Neuronal stem cell (in vitro differentiated cells): ENCODE measurements around the gene DHX57.
A peak's percentile ranks its signal among the peaks of the same experiment; 100 is the strongest.

Experiments
- DNase-seq: peaks from one replicate; pipeline ENCODE4 v3.0.0-alpha.2; 2013; ENCODE audit warnings: low spot score
- H2AFZ ChIP-seq: one replicate; pipeline ENCODE4 v1.6.1; 2013; ENCODE audit warnings: mild to moderate bottlenecking, low read length, inconsistent platforms
- H2AK5ac ChIP-seq: 2 replicates; pipeline ENCODE4 v1.6.1; 2013; ENCODE audit warnings: low read depth, mild to moderate bottlenecking, inconsistent platforms, low read length, moderate library complexity, mixed read lengths
- H2BK120ac ChIP-seq: 2 replicates; pipeline ENCODE4 v1.6.1; 2013; ENCODE audit warnings: low read depth, mild to moderate bottlenecking, inconsistent platforms, low read length, moderate library complexity, mixed read lengths
- H2BK12ac ChIP-seq: one replicate; pipeline ENCODE4 v1.6.1; 2013; ENCODE audit warnings: low read length, inconsistent platforms
- H2BK15ac ChIP-seq: 2 replicates; pipeline ENCODE4 v1.6.1; 2013; ENCODE audit warnings: mild to moderate bottlenecking, low read length, inconsistent platforms, mixed read lengths
- H2BK5ac ChIP-seq: one replicate; pipeline ENCODE4 v1.6.1; 2013; ENCODE audit warnings: inconsistent platforms, mild to moderate bottlenecking, low read length, moderate library complexity
- H3K14ac ChIP-seq: one replicate; pipeline ENCODE4 v1.6.1; 2013; ENCODE audit warnings: low read length, inconsistent platforms
- H3K18ac ChIP-seq: 2 replicates; pipeline ENCODE4 v1.6.1; 2013; ENCODE audit warnings: low read length, inconsistent platforms
- H3K23ac ChIP-seq: 2 replicates; pipeline ENCODE4 v1.6.1; 2013; ENCODE audit warnings: low read depth, mild to moderate bottlenecking, mixed read lengths, low read length, inconsistent platforms; ENCODE audit not compliant: poor library complexity
- H3K27ac ChIP-seq: replicated peaks from 3 replicates; pipeline ENCODE4 v1.5.1; 2013; ENCODE audit warnings: low read length, inconsistent platforms
- H3K27me3 ChIP-seq, 3 experiments: 2 replicates each; pipeline ENCODE4 v1.6.1; 2013; ENCODE audit warnings: low read length in 3 of 3, mild to moderate bottlenecking in 2 of 3, inconsistent platforms in 1 of 3, low read depth in 1 of 3, mixed read lengths in 1 of 3, moderate library complexity in 1 of 3; ENCODE audit not compliant: control insufficient read depth in 3 of 3, insufficient read depth in 3 of 3
- H3K36me3 ChIP-seq, 2 donors: replicated peaks in 1 of 2; 2 replicates each; pipeline ENCODE4 v1.6.1; 2013; ENCODE audit warnings: low read length in 2 of 2; ENCODE audit not compliant: control insufficient read depth in 2 of 2, insufficient read depth in 2 of 2
- H3K4ac ChIP-seq: 2 replicates; pipeline ENCODE4 v1.6.1; 2013; ENCODE audit warnings: inconsistent platforms, mild to moderate bottlenecking, low read length, moderate library complexity
- H3K4me1 ChIP-seq, 2 donors: 1 replicate in 1 of 2; 2 replicates in 1 of 2; pipeline ENCODE4 v1.6.1; 2013; ENCODE audit warnings: low read length in 2 of 2, low read depth in 1 of 2; ENCODE audit not compliant: control insufficient read depth in 2 of 2, insufficient read depth in 1 of 2
- H3K4me2 ChIP-seq: one replicate; pipeline ENCODE4 v1.6.1; 2013; ENCODE audit warnings: mild to moderate bottlenecking, low read length, inconsistent platforms; ENCODE audit not compliant: insufficient read depth, poor library complexity, severe bottlenecking
- H3K4me3 ChIP-seq, 2 donors: 2 replicates each; pipeline ENCODE4 v1.5.1; 2013; ENCODE audit warnings: low read length in 2 of 2, mild to moderate bottlenecking in 2 of 2, inconsistent platforms in 1 of 2, moderate library complexity in 1 of 2
- H3K79me1 ChIP-seq: one replicate; pipeline ENCODE4 v1.6.1; 2013; ENCODE audit warnings: low read depth, mild to moderate bottlenecking, inconsistent platforms, low read length, moderate library complexity
- H3K9ac ChIP-seq: one replicate; pipeline ENCODE4 v1.6.1; 2013; ENCODE audit warnings: mild to moderate bottlenecking, low read depth, low read length, inconsistent platforms; ENCODE audit not compliant: poor library complexity
- H3K9me3 ChIP-seq, 2 donors: replicated peaks in 1 of 2; 2 replicates each; pipeline versions ENCODE3 to v1.6.1; 2013; ENCODE audit warnings: low read length in 2 of 2, mild to moderate bottlenecking in 2 of 2, inconsistent platforms in 1 of 2, low read depth in 1 of 2, mixed read lengths in 1 of 2, moderate library complexity in 1 of 2; ENCODE audit not compliant: control insufficient read depth in 2 of 2, insufficient read depth in 1 of 2
- H4K8ac ChIP-seq: one replicate; pipeline ENCODE4 v1.6.1; 2013; ENCODE audit warnings: low read depth, mild to moderate bottlenecking, inconsistent platforms, low read length, moderate library complexity
- H4K91ac ChIP-seq: one replicate; pipeline ENCODE4 v1.6.1; 2013; ENCODE audit warnings: low read length, low read depth, mild to moderate bottlenecking, inconsistent platforms; ENCODE audit not compliant: poor library complexity
- WGBS, 2 donors: extraction: QIAGEN DNeasy Blood & Tissue Kit; methylation state at CpG; one replicate each; pipeline ENCODE4 v1.1.7; 2013; ENCODE audit warnings: missing lambda C conversion rate in 2 of 2, mixed read lengths in 1 of 2; ENCODE audit not compliant: insufficient read length in 2 of 2, insufficient replicate concordance in 1 of 2; ENCODE audit errors: extremely low coverage in 2 of 2; 5-methylcytosine and 5-hydroxymethylcytosine counted together

DHX57 gene

GRCh38 chr2:38818565-38818964, 57.2 kb downstream of the DHX57 start:
- no CpG with 5 or more reads among the region's 6 CpGs for WGBS, 2 donors

GRCh38 chr2:38815936-38816335, 59.8 kb downstream of the DHX57 start:
- no peak overlapping the region for H2BK12ac ChIP-seq
- no peak overlapping the region for H3K4me2 ChIP-seq
- no peak overlapping the region for H3K14ac ChIP-seq
- no CpG with 5 or more reads among the region's 4 CpGs for WGBS, 2 donors
- no peaks in the 10 kb centered on the region for H3K9me3 ChIP-seq
- H3K27me3 ChIP-seq, result no peaks in the 10 kb centered on the region
- H3K23ac ChIP-seq, result no peak overlapping the region
- H3K9ac ChIP-seq, result no peak overlapping the region
- H4K91ac ChIP-seq, result no peak overlapping the region
- H3K4ac ChIP-seq, result no peak overlapping the region
- H4K8ac ChIP-seq, result no peak overlapping the region
- H2AK5ac ChIP-seq, result no peak overlapping the region
- no peak overlapping the region for H2BK5ac ChIP-seq
- no peak overlapping the region for H3K18ac ChIP-seq
- H3K27ac ChIP-seq, result no peak overlapping the region
- no peak overlapping the region for H2AFZ ChIP-seq
- H2BK120ac ChIP-seq, result no peak overlapping the region
- no peak overlapping the region for H3K4me3 ChIP-seq
- no peak for DNase-seq
- no peaks in the 10 kb centered on the region for H3K4me1 ChIP-seq
- H2BK15ac ChIP-seq, result no peak overlapping the region
- no peaks in the 10 kb centered on the region for H3K79me1 ChIP-seq
- peaks cover 21 to 94% of the 10 kb centered on the region in 2 donors for H3K36me3 ChIP-seq

More at GRCh38 chr2:38818565-38818964, 57.2 kb downstream of the DHX57 start:
- Histone ChIP-seq H4K8ac (no peak overlapping the region), H3K4me3 (no peak overlapping the region), H3K9ac (no peak overlapping the region), H3K4me1 (no peaks in the 10 kb centered on the region), H3K14ac (no peak overlapping the region), H3K27me3 (no peaks in the 10 kb centered on the region), H2BK5ac (no peak overlapping the region), H3K4ac (no peak overlapping the region), H2AFZ (no peak overlapping the region), H3K23ac (no peak overlapping the region), H2AK5ac (no peak overlapping the region), H3K36me3 (peaks cover 18 to 96% of the 10 kb centered on the region in 2 donors), H3K79me1 (no peaks in the 10 kb centered on the region), H2BK15ac (no peak overlapping the region), H3K4me2 (no peak overlapping the region), H2BK12ac (no peak overlapping the region), H4K91ac (no peak overlapping the region), H3K27ac (no peak overlapping the region), H2BK120ac (no peak overlapping the region), H3K18ac (no peak overlapping the region), H3K9me3 (no peaks in the 10 kb centered on the region)
- DNase-seq, result no peak

DNA sequence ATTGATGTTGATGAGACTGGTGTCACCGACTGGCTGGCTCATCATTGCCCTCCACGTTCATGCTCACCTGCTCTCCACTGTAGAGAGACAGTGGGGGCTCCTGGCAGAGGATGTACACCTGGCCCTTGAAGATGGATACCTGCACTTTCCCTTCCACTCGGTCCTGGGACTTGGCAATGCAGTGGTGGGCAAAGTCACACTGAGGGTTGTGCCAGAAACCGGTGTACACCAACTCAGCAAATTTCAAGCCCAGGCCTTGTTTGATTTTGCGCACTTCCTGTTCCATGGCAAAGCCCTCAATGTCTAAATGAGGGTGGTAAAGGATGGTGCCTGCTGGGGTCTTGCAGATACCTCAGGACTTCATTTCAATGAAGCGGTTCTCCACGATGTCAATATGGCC, 65.2 kb downstream of the DHX57 start:
- DNase-seq, result no peak
- Histone ChIP-seq H3K4me2 (no peak overlapping the region), H3K9me3 (peaks cover 0 to 6% of the 10 kb centered on the region in 2 donors), H3K4ac (no peak overlapping the region), H2BK15ac (no peak overlapping the region), H2BK120ac (no peak overlapping the region), H3K18ac (no peak overlapping the region), H2AFZ (no peak overlapping the region), H3K79me1 (no peaks in the 10 kb centered on the region), H2BK5ac (no peak overlapping the region), H3K9ac (no peak overlapping the region), H2BK12ac (no peak overlapping the region), H3K14ac (no peak overlapping the region), H3K27ac (no peak overlapping the region), H4K91ac (no peak overlapping the region), H3K23ac (no peak overlapping the region), H4K8ac (no peak overlapping the region), H3K36me3 (peaks cover 25 to 67% of the 10 kb centered on the region in 2 donors), H3K4me3 (peak overlapping the region in 1 of 2 donors; percentile 20), H3K4me1 (no peaks in the 10 kb centered on the region), H2AK5ac (no peak overlapping the region), H3K27me3 (no peaks in the 10 kb centered on the region)
- no CpG with 5 or more reads among the region's 7 CpGs for WGBS, 2 donors

- Histone ChIP-seq H3K18ac (no peak overlapping the region), H4K8ac (no peak overlapping the region), H2BK5ac (no peak overlapping the region), H3K4me3 (no peak overlapping the region), H2AK5ac (no peak overlapping the region), H3K9ac (no peak overlapping the region), H3K14ac (no peak overlapping the region), H2BK12ac (no peak overlapping the region), H3K27ac (no peak overlapping the region), H3K4me2 (no peak overlapping the region), H3K4me1 (no peaks in the 10 kb centered on the region), H2BK120ac (no peak overlapping the region), H3K27me3 (no peaks in the 10 kb centered on the region), H2BK15ac (no peak overlapping the region), H3K9me3 (peaks cover 0 to 6% of the 10 kb centered on the region in 2 donors), H4K91ac (no peak overlapping the region), H3K79me1 (no peaks in the 10 kb centered on the region), H3K36me3 (peaks cover 23 to 65% of the 10 kb centered on the region in 2 donors), H2AFZ (no peak overlapping the region), H3K4ac (no peak overlapping the region), H3K23ac (no peak overlapping the region)
- WGBS, 2 donors, result no CpG with 5 or more reads among the region's 1 CpG
- DNase-seq, result no peak
Observed at GRCh38 chr2:38808677-38809076, 67.1 kb downstream of the DHX57 start.
